Measurements from ENCODE around the gene SEM1.

The SEM1 gene

DNA sequence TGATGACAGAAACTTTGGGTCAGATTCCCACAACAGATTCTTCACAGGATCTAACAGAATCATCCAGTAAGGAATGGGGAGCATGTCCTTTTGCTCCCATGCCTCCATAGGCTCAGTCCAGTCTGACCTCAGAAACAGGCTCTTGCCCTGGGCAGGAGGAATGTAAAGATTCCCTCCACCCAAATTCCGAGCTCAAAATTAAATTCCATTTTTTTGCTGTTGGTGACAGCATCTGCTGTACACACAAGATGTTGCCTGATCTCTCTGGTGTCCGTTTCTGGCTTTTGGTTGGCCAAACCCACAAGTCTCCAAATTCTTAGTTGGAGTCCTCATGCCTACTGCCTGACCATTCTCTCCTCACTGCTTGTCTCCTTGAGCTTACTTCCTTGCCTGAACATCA lies 53.7 kb downstream of the SEM1 start:
- Histone ChIP-seq H3K9ac (ENCODE audit: low read length) (no peak overlapping the region), H3K27me3 (ENCODE audit: insufficient read depth, low read length) (no peaks in the 10 kb centered on the region), H3K4me1 (ENCODE audit: insufficient read depth, low read length, severe bottlenecking) (no peaks in the 10 kb centered on the region), H3F3A (ENCODE audit: insufficient read depth, low read length) (no peaks in the 10 kb centered on the region), H3K36me3 (ENCODE audit: insufficient read depth, low read length) (no peaks in the 10 kb centered on the region), H3K27ac (ENCODE audit: low read depth, low read length, poor library complexity, severe bottlenecking) (no peak overlapping the region), H3K4me3 (ENCODE audit: low read depth, low read length, poor library complexity, severe bottlenecking) (no peak overlapping the region), H3K9me3 (ENCODE audit: low read length) (no peaks in the 10 kb centered on the region), H3K4me2 (ENCODE audit: low read length) (no peak overlapping the region), H3K79me2 (ENCODE audit: insufficient read depth, low read length) (no peaks in the 10 kb centered on the region), H2AFZ (ENCODE audit: low read length) (no peak overlapping the region), H3K9me2 (ENCODE audit: low read depth, low read length) (no peaks in the 10 kb centered on the region), H4K20me1 (ENCODE audit: insufficient read depth, low read length) (no peaks in the 10 kb centered on the region)
- no peak for TF ChIP-seq EZH2 (IDR thresholded peaks at IDR 0.05; ENCODE audit: borderline replicate concordance, low read length)
- TF ChIP-seq, protein P1, sequence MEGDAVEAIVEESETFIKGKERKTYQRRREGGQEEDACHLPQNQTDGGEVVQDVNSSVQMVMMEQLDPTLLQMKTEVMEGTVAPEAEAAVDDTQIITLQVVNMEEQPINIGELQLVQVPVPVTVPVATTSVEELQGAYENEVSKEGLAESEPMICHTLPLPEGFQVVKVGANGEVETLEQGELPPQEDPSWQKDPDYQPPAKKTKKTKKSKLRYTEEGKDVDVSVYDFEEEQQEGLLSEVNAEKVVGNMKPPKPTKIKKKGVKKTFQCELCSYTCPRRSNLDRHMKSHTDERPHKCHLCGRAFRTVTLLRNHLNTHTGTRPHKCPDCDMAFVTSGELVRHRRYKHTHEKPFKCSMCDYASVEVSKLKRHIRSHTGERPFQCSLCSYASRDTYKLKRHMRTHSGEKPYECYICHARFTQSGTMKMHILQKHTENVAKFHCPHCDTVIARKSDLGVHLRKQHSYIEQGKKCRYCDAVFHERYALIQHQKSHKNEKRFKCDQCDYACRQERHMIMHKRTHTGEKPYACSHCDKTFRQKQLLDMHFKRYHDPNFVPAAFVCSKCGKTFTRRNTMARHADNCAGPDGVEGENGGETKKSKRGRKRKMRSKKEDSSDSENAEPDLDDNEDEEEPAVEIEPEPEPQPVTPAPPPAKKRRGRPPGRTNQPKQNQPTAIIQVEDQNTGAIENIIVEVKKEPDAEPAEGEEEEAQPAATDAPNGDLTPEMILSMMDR (IDR thresholded peaks at IDR 0.05; ENCODE audit: low read length), result no peak

DNA sequence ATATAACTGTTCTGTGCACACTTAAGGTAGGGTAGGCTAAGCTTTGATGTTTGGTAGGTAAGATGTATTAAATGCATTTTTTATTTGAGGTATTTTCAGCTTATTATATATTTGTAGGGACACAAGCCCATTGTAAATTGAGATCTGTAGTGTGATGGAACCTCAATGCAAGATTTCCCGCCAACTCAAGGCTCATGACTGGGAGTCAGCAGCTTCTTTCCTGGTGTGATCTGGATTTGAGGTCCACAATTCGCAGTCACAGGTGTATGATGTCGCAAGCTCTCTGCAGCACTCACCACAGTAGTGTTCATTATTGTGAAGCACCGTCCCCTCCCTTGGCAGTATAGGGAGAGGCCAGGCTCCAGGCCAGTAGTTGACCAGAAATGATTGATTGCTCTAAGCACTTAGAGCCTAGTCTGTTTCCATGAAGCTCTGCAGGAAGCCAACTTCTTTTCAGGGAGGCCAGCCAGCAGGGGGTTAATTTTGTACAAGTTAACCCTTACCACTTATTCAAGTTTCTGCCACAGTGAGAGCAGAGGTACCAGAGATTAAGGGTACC lies 54.9 kb downstream of the SEM1 start:
- no peaks in the 10 kb centered on the region for H3F3A ChIP-seq (ENCODE audit: insufficient read depth, low read length)
- H3K9ac ChIP-seq (ENCODE audit: low read length), result no peak overlapping the region
- H2AFZ ChIP-seq (ENCODE audit: low read length), result no peak overlapping the region
- H3K9me2 ChIP-seq (ENCODE audit: low read depth, low read length), result no peaks in the 10 kb centered on the region
- no peak overlapping the region for H3K4me3 ChIP-seq (ENCODE audit: low read depth, low read length, poor library complexity, severe bottlenecking)
- no peaks in the 10 kb centered on the region for H3K9me3 ChIP-seq (ENCODE audit: low read length)
- no peak for TF ChIP-seq EZH2 (IDR thresholded peaks at IDR 0.05; ENCODE audit: borderline replicate concordance, low read length)
- TF ChIP-seq, protein P1 (IDR thresholded peaks at IDR 0.05; ENCODE audit: low read length), result no peak
- H3K27me3 ChIP-seq (ENCODE audit: insufficient read depth, low read length), result no peaks in the 10 kb centered on the region
- H3K4me2 ChIP-seq (ENCODE audit: low read length), result no peak overlapping the region
- no peaks in the 10 kb centered on the region for H3K4me1 ChIP-seq (ENCODE audit: insufficient read depth, low read length, severe bottlenecking)
- H3K79me2 ChIP-seq (ENCODE audit: insufficient read depth, low read length), result no peaks in the 10 kb centered on the region
- H3K27ac ChIP-seq (ENCODE audit: low read depth, low read length, poor library complexity, severe bottlenecking), result no peak overlapping the region
- H4K20me1 ChIP-seq (ENCODE audit: insufficient read depth, low read length), result no peaks in the 10 kb centered on the region
- no peaks in the 10 kb centered on the region for H3K36me3 ChIP-seq (ENCODE audit: insufficient read depth, low read length)

DNA sequence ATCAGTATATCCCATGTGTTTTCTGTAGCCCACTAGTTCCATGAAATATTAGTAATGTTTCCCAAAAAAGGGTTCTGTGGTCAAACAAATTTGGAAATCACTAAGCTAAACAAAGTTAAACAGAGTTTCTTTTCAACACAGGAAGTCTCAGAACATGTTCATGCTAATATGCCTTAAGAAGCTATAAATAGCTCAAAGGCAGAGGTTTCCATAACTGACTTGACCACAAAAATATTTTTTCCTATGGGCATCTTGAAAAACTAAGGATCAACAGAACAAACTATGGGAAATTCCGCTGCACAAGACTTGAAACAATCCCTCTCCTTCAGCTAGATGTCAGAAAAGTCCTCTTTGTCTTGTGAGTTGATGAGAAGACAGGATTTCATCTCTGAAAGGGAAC lies 59.7 kb downstream of the SEM1 start:
- Histone ChIP-seq H3K4me1 (ENCODE audit: insufficient read depth, low read length, severe bottlenecking) (no peaks in the 10 kb centered on the region), H3K9me3 (ENCODE audit: low read length) (no peaks in the 10 kb centered on the region), H3K27ac (ENCODE audit: low read depth, low read length, poor library complexity, severe bottlenecking) (no peak overlapping the region), H4K20me1 (ENCODE audit: insufficient read depth, low read length) (no peaks in the 10 kb centered on the region), H3K79me2 (ENCODE audit: insufficient read depth, low read length) (no peaks in the 10 kb centered on the region), H3K4me3 (ENCODE audit: low read depth, low read length, poor library complexity, severe bottlenecking) (no peak overlapping the region), H3K9ac (ENCODE audit: low read length) (no peak overlapping the region), H3K4me2 (ENCODE audit: low read length) (no peak overlapping the region), H2AFZ (ENCODE audit: low read length) (no peak overlapping the region), H3K27me3 (ENCODE audit: insufficient read depth, low read length) (no peaks in the 10 kb centered on the region), H3F3A (ENCODE audit: insufficient read depth, low read length) (no peaks in the 10 kb centered on the region), H3K9me2 (ENCODE audit: low read depth, low read length) (no peaks in the 10 kb centered on the region), H3K36me3 (ENCODE audit: insufficient read depth, low read length) (no peaks in the 10 kb centered on the region)
- TF ChIP-seq, protein P1 (IDR thresholded peaks at IDR 0.05; ENCODE audit: low read length), result no peak
- no peak for TF ChIP-seq EZH2 (IDR thresholded peaks at IDR 0.05; ENCODE audit: borderline replicate concordance, low read length)

All from OCI-LY1 (cell line).